Measurements from ENCODE around the gene AFG3L2. TPM values are rescaled to one million over a fixed set of nuclear protein-coding genes. Genes with fewer than 3 reads are reported as not detected.

AFG3L2 gene
- total RNA-seq, 6 experiments from 2014 or later, result 30.2 to 47.7 (median 36.3) TPM

- Histone ChIP-seq H3K9me3 (no peaks in the 10 kb centered on the region), H3K4me1 (peaks cover 0 to 19% (median 4%) of the 10 kb centered on the region in 4 donors), H3K36me3 (no peaks in the 10 kb centered on the region), H3K27me3 (no peaks in the 10 kb centered on the region), H3K27ac (peak overlapping the region; percentile 52 to 80 (median 63)), H3K4me3 (peak overlapping the region; percentile 56 to 74 (median 69))
- intact Hi-C loops (cut with DNase I), result no loop called here
- DNase-seq (no peak), ATAC-seq (no peak)
- TF ChIP-seq CTCF (IDR thresholded peaks at IDR 0.05), result peak in 1 of 4 donors; percentile 32
- TF ChIP-seq POLR2A (IDR thresholded peaks at IDR 0.05), result peak; percentile 33
- WGBS (ENCODE audit: insufficient coverage, low coverage, low lambda C conversion rate, missing lambda C conversion rate), result 0% methylated on average over 19 of the region's 30 CpGs
Observed at GRCh38 chr18:12377556-12378197, 650 bp upstream of the AFG3L2 start.

GRCh38 chr18:12376034-12376753 lies 833 bp downstream of the AFG3L2 start:
- Histone ChIP-seq H3K36me3 (no peaks in the 10 kb centered on the region), H3K4me3 (peak overlapping the region; percentile 62 to 75 (median 74)), H3K4me1 (peaks cover 0 to 20% (median 4%) of the 10 kb centered on the region in 4 donors), H3K9me3 (no peaks in the 10 kb centered on the region), H3K27me3 (no peaks in the 10 kb centered on the region), H3K27ac (peak overlapping the region; percentile 95 to 98 (median 98))
- intact Hi-C loops (cut with DNase I), result no loop called here
- no peak for ATAC-seq
- WGBS (ENCODE audit: insufficient coverage, low coverage, low lambda C conversion rate, missing lambda C conversion rate), result 22% methylated on average over 21 of the region's 42 CpGs
- DNase-seq, result peak in 2 of 3 donors; percentile 29 to 56
- TF ChIP-seq POLR2A (IDR thresholded peaks at IDR 0.05), result no peak
- no peak for TF ChIP-seq CTCF (IDR thresholded peaks at IDR 0.05)

DNA sequence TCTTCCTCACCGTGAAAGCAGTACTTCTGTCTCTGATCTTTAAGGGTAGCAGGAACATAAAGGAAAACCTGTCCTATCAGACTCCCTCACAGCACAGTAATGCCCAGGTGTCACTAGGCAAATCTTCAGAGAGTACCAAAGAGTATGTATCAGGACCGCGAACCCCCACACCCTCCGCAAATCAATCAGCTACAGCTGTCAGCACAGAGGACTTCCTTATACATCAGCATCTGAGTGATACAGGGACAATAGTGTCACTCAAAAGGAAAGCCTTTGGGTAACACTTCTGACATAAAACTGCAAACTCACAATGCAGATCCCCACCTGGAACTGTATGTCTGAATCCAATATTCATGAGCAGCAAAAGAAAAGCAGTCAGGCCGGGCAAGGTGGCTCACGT lies 2.6 kb downstream of the AFG3L2 start:
- Histone ChIP-seq H3K4me3 (no peak overlapping the region), H3K27me3 (no peaks in the 10 kb centered on the region), H3K4me1 (peaks cover 0 to 20% (median 4%) of the 10 kb centered on the region in 4 donors), H3K36me3 (peaks cover 0 to 7% (median 0%) of the 10 kb centered on the region in 4 donors), H3K27ac (no peak overlapping the region), H3K9me3 (no peaks in the 10 kb centered on the region)
- TF ChIP-seq CTCF (IDR thresholded peaks at IDR 0.05) (no peak), POLR2A (IDR thresholded peaks at IDR 0.05) (no peak)
- 91% methylated on average over 4 of the region's 6 CpGs for WGBS (ENCODE audit: insufficient coverage, low coverage, low lambda C conversion rate, missing lambda C conversion rate)
- ATAC-seq (no peak), DNase-seq (no peak)
- intact Hi-C loops (cut with DNase I), result no loop called here

- H3K4me3 ChIP-seq, result no peak overlapping the region
- H3K9me3 ChIP-seq, result no peaks in the 10 kb centered on the region
- WGBS (ENCODE audit: insufficient coverage, low coverage, low lambda C conversion rate, missing lambda C conversion rate), result 79% methylated on average over 2 of the region's 2 CpGs
- DNase-seq (no peak), ATAC-seq (no peak)
- intact Hi-C loops (cut with DNase I), result no loop called here
- H3K27ac ChIP-seq, result no peak overlapping the region
- peaks cover 0 to 20% (median 4%) of the 10 kb centered on the region in 4 donors for H3K4me1 ChIP-seq
- no peaks in the 10 kb centered on the region for H3K27me3 ChIP-seq
- H3K36me3 ChIP-seq, result peaks cover 0 to 13% (median 2%) of the 10 kb centered on the region in 4 donors
- no peak for TF ChIP-seq POLR2A (IDR thresholded peaks at IDR 0.05)
- no peak for TF ChIP-seq CTCF (IDR thresholded peaks at IDR 0.05)
Observed at GRCh38 chr18:12373771-12374116, 3.3 kb downstream of the AFG3L2 start.

Measured in right lobe of liver (tissue), 6 donors.